IPS-18a (cell line): ENCODE measurements around the gene CHRNA7.

ENCODE experiments used
- H3K27ac ChIP-seq: one replicate; pipeline ENCODE4 v1.5.1; 2013; ENCODE audit warnings: low read length
- H3K27me3 ChIP-seq: one replicate; pipeline ENCODE4 v1.6.1; 2013; ENCODE audit warnings: mild to moderate bottlenecking, low read length; ENCODE audit not compliant: control insufficient read depth, insufficient read depth
- H3K36me3 ChIP-seq: one replicate; pipeline ENCODE4 v1.6.1; 2013; ENCODE audit warnings: low read depth, low read length; ENCODE audit not compliant: control insufficient read depth
- H3K4me1 ChIP-seq: one replicate; pipeline ENCODE4 v1.6.1; 2013; ENCODE audit warnings: low read depth, low read length; ENCODE audit not compliant: control insufficient read depth
- H3K4me3 ChIP-seq: one replicate; pipeline ENCODE4 v1.5.1; 2013; ENCODE audit warnings: low read length
- H3K9ac ChIP-seq: one replicate; pipeline ENCODE4 v1.6.1; 2013; ENCODE audit warnings: mild to moderate bottlenecking, low read length, moderate library complexity
- H3K9me3 ChIP-seq: one replicate; pipeline ENCODE4 v1.6.1; 2013; ENCODE audit warnings: low read depth, low read length; ENCODE audit not compliant: control insufficient read depth

Gene CHRNA7

GRCh38 chr15:32089851-32090359 lies 59.6 kb downstream of the CHRNA7 start:
- no peaks in the 10 kb centered on the region for H3K36me3 ChIP-seq
- no peak overlapping the region for H3K4me3 ChIP-seq
- H3K9ac ChIP-seq, result no peak overlapping the region
- H3K27ac ChIP-seq, result no peak overlapping the region
- peaks cover 15% of the 10 kb centered on the region for H3K4me1 ChIP-seq
- H3K9me3 ChIP-seq, result no peaks in the 10 kb centered on the region
- H3K27me3 ChIP-seq, result no peaks in the 10 kb centered on the region

- H3K9ac ChIP-seq, result no peak overlapping the region
Measured at GRCh38 chr15:32091505-32092380, 61.4 kb downstream of the CHRNA7 start.

DNA sequence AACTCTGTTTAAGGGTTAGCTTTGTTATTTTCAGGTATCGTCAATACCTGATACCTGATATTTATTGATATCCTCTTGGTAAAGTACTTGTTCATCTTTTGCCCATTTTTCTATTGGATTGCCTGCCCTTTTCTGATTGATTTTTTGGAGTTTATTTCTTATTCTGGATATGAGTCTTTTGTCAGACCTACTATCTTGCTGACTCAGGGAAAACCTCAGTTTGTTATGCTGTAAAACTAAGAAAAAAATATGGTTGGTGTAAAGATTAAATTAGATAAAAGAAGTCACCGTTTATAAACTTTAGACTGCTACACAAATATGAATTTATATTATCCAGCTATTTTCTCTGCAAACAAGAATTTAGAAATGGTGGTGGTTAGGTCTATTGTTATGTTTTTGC lies 65.9 kb downstream of the CHRNA7 start:
- H3K27ac ChIP-seq, result no peak overlapping the region
- H3K36me3 ChIP-seq, result no peaks in the 10 kb centered on the region
- H3K4me3 ChIP-seq, result no peak overlapping the region
- no peaks in the 10 kb centered on the region for H3K9me3 ChIP-seq
- H3K4me1 ChIP-seq, result peaks cover 34% of the 10 kb centered on the region
- H3K9ac ChIP-seq, result no peak overlapping the region
- no peaks in the 10 kb centered on the region for H3K27me3 ChIP-seq

More at GRCh38 chr15:32091505-32092380, 61.4 kb downstream of the CHRNA7 start:
- Histone ChIP-seq H3K4me1 (peaks cover 18% of the 10 kb centered on the region), H3K4me3 (peak overlapping the region; percentile 10), H3K27me3 (no peaks in the 10 kb centered on the region), H3K36me3 (no peaks in the 10 kb centered on the region), H3K9me3 (no peaks in the 10 kb centered on the region), H3K27ac (peak overlapping the region; percentile 38)

- H3K9ac ChIP-seq, result no peak overlapping the region
- H3K4me3 ChIP-seq, result no peak overlapping the region
- H3K27ac ChIP-seq, result no peak overlapping the region
- H3K9me3 ChIP-seq, result no peaks in the 10 kb centered on the region
- no peaks in the 10 kb centered on the region for H3K27me3 ChIP-seq
- peaks cover 25% of the 10 kb centered on the region for H3K4me1 ChIP-seq
- no peaks in the 10 kb centered on the region for H3K36me3 ChIP-seq
Measured at GRCh38 chr15:32096916-32097617, 66.8 kb downstream of the CHRNA7 start.

GRCh38 chr15:32098033-32098432 lies 67.7 kb downstream of the CHRNA7 start:
- Histone ChIP-seq H3K4me3 (no peak overlapping the region), H3K27me3 (no peaks in the 10 kb centered on the region), H3K36me3 (no peaks in the 10 kb centered on the region), H3K27ac (no peak overlapping the region), H3K9ac (no peak overlapping the region), H3K4me1 (peaks cover 24% of the 10 kb centered on the region), H3K9me3 (no peaks in the 10 kb centered on the region)

DNA sequence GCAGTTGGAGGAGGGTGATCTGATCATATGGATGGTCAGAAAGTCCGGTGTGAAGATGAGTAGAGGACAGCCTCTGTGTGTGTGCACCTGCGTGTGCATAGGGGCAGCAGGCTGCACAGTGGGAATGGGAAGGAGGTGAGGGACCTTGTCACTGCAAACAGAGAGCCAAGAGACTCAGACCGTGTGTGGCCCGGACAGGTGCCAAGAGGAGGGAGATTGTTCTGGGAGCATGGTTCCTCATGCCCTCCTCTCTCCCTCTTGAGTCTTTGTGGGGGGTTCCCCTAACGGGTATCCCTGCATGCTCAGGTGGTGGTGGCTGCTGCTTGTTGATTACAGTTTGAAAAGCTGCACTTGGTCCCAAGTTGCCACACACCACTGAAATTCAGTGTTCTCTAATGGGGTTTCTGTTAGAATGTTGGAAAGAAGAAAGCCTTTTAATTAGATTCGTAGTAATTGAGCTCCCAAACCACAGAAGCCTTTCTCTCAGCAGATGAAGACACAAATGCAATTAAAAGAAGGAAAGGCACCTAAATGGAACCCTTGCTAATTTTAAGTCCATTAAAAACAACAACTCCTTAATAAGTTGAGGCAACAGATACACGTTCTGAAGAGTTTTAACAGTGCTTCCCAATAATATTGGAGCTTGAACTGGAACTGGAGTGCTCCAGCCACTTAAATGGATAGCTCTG lies 68.9 kb downstream of the CHRNA7 start:
- no peaks in the 10 kb centered on the region for H3K27me3 ChIP-seq
- no peaks in the 10 kb centered on the region for H3K9me3 ChIP-seq
- no peak overlapping the region for H3K4me3 ChIP-seq
- peaks cover 24% of the 10 kb centered on the region for H3K4me1 ChIP-seq
- H3K9ac ChIP-seq, result no peak overlapping the region
- H3K27ac ChIP-seq, result no peak overlapping the region
- H3K36me3 ChIP-seq, result no peaks in the 10 kb centered on the region

DNA sequence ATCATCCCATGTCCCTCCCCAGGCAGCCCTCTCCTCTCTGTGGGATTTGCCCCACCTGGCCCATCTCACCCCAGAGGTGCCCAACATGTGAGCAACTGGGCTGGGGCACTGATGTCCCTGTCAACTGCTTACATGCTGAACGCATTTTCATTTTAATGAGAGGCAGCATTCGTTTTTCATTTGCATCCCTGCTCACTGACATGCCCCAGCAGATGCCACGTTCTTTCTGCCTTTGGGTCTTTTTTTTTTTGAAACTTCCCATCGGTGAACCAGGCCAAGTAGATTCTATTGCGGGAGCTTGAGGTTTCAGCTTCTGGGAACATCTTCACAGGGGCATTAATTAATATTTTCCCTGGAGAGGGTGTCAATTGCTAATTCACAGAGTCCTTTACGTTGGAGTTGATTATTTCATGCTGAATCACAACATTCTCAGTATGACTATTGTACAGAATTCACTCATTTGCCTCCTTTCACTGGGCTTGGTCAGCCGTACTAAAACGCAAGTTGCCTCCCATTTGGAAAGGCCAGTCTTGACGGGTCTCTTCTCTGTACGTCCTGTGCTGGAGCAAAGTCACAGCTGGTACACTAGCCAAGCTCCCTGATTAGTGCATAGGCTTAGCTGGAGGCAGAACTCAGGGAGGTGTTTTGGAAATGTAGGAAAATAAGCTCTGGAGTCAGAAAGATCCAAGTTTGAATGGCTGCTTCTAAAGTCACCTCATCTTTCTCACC lies 69.8 kb downstream of the CHRNA7 start:
- H3K27me3 ChIP-seq, result no peaks in the 10 kb centered on the region
- H3K4me1 ChIP-seq, result peaks cover 24% of the 10 kb centered on the region
- H3K4me3 ChIP-seq, result no peak overlapping the region
- H3K9me3 ChIP-seq, result no peaks in the 10 kb centered on the region
- H3K36me3 ChIP-seq, result no peaks in the 10 kb centered on the region
- H3K27ac ChIP-seq, result no peak overlapping the region
- no peak overlapping the region for H3K9ac ChIP-seq

GRCh38 chr15:32104061-32104995 lies 74.0 kb downstream of the CHRNA7 start:
- Histone ChIP-seq H3K9ac (no peak overlapping the region), H3K9me3 (no peaks in the 10 kb centered on the region), H3K4me1 (peaks cover 18% of the 10 kb centered on the region), H3K36me3 (no peaks in the 10 kb centered on the region), H3K27ac (no peak overlapping the region), H3K27me3 (no peaks in the 10 kb centered on the region), H3K4me3 (no peak overlapping the region)

DNA sequence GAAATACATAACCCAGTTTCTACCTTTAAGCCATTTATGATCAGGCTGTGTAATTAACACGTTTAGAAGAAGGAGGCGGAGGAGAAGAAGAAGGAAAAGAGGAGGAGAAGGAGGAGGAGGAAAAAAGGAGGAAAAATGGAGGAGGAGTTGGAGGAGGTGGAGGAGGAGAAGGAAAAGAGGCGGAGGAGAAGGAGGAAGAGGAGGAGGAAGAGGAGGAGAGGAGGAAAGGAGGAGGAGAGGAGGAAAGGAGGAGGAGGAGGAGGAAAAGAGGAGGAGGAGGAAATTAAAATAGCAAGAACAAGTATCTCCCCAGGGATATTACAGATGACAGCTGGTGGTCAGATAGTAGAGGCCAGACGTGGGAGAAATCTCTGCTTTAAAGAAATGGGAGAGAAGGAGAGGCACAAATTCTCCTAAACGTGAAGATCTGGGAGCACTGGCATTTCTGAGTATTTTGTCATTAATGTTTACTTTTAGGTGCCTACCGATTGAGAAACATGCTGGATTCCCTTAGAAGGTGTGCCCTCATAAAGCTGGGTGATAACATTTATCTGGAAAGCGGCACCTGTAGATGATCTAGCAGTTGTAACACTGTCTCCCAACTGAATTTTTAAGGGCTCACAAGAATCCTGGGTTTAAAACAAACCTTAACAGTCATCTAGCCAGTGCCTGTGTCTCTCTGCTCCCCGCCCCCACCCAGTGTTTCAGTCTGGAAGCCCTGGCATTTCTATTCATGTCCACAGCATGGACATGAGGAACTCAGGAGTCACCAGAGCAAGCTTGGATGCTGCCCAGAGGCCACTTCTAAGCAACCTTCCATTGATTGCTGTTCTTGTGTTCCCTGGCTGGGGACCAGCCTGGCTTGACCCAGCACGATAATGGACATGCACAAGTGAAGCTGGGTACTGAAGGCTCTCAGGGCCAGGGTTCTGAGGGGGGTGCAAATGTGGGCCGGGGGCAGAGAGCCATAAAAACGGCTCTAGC lies 75.2 kb downstream of the CHRNA7 start:
- Histone ChIP-seq H3K36me3 (no peaks in the 10 kb centered on the region), H3K4me3 (no peak overlapping the region), H3K9me3 (no peaks in the 10 kb centered on the region), H3K9ac (no peak overlapping the region), H3K4me1 (peaks cover 9% of the 10 kb centered on the region), H3K27ac (no peak overlapping the region), H3K27me3 (no peaks in the 10 kb centered on the region)
